HG02840 (cell line): ENCODE measurements around the gene TTLL12.

Source experiments
- ATAC-seq: cut with Tn5 transposase; IDR thresholded peaks from one replicate; pipeline ENCODE4 v1.9.1; 2021; ENCODE audit warnings: mild to moderate bottlenecking, moderate library complexity, moderate number of reproducible peaks; ENCODE audit not compliant: unreplicated experiment, low FRiP score

The TTLL12 gene

DNA sequence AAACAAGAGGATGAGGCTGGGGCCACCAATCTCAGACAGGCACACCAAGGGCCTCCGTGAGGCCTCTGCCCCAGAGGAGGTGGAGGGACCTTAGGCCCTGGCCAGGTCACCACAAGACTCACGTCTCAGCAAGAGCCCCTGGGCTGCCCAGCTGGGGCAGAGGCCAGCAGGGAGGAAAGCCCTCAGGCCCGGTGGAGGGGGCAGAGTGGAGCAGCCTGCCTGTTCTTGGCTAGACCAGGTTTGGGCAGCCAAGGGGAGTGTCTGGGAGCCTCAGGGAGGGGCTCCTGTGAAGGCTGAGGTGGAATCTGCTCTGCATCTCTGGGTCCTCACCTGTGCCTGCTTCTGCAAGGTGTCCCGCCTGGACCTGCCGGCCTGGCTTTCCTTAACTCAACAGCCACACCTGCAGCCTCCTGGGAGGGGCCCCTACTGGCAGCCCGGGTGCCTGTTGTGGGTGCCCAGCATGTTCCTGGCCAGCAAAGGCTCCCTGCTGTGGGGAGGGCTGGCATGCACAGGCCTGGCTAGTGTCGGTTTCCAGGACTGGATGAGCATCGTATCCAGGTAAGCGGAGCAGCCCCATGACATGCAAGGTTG lies 11.9 kb downstream of the TTLL12 start:
- no peak for ATAC-seq

DNA sequence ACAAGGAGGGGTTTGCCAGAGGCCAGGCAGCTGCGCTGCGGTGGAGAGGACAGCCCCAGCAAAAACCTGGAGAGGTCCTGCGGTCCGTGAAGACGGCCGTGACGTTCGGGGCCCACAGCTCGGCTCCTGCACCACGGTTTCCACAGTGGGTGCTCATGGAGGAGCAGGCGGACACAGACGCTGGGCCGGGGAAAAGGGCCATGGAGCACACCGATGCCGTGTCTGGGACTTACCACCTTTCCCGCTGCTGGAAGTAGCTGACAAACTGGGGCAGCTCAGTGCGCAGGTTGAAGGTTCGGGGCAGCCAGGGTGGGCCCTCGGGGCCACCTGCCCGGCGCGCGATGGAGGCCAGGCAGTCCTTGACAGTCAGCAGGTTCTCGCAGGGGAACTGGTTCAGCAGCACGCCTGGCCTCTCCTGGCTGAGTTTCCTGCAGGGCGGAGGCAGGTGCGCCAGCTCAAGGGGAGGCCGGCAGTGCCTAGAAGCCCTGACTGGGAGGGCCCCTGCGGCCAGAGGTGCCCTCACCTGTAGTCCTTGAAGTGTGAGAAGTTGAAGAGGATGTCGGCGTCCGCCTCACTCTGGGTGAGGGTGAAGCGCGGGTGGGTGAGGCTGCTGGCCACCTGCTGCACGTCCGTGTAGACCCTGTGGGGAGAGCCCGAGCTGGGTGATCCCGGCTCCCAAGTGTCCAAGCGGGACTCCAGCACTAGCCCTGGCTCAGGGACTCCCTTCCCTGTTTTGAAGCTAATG lies 12.8 kb downstream of the TTLL12 start:
- no peak for ATAC-seq

DNA sequence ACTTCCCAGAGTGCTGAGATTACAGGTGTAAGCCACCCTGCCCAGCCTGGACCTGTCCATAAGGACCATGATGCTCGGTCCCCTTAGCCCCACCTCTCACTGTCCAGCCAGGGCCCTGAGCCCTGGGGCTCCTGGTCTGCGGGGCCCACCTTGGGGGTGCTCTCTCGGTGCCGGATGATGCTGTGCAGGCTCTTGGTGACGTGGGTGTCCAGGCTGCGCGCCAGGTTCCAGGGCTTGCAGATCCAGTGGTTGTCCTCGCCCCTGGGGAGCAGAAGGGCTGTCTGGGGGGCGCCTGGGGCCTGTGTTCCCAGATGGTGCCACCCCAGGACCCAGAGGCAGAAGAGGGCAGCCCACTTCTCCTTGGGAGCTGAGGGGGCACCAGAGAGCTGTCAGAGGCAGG lies 13.4 kb downstream of the TTLL12 start:
- ATAC-seq: no peak

DNA sequence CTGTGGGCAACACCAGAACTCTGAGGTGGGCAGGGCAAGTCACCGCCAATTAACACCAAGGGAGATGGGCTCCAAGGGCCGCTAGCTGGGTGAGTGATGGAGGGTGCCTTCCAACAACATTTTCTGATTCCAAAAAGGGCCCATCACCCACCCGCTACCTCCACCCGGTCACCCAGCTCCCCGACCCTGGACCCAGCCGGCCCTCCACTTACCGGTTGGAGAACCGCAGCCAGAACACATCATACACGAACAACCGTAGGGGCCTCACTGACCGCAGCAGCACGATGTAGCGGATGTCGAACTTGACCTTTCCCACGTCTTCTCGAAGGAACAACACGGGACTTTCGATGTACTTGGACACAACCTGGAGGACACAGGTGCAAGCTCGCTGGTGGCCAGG lies 14.7 kb downstream of the TTLL12 start:
- no peak for ATAC-seq

DNA sequence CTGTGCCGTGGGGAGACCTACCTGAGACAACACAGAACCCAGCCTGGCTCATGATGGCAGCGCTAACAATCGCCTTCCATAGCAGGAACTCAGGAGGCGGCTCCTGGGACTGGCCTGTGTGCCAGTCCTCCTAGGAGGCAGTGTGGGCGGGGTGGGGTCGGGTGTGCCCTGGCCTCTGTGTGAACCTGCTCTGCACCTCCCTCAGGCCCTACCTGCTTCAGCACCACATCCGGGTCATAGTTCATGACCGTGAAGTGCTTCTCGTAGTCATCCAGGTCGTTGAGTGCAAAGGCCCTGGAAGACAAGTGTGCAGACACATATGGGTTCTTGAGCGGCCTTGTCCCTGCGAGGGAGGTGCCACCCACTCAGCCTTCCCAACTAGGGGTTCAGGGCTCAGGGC lies 15.3 kb downstream of the TTLL12 start:
- ATAC-seq: no peak

DNA sequence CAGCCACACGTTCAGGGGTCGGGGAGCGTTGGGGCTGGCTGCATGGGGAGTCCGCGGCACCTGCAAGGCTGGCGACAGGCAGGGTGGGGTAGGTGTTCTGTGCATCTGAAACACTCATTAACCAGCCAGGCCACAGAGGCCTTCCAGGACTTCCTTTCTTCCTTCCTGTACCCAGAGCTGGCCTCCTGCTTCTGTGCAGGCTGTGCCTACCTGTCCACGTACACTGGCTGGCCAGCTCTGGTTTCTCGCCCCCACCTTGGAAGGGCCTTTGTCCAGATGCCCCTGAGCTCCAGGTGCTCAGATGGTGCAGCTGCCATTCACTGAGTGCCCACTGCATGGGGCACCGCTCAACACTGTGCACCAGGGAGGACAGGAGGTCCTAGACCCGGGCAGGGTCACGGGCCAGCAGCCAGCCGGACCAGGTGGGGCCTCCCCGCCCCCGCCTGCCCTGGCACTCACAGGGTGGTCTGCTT lies 15.9 kb downstream of the TTLL12 start:
- no peak for ATAC-seq

DNA sequence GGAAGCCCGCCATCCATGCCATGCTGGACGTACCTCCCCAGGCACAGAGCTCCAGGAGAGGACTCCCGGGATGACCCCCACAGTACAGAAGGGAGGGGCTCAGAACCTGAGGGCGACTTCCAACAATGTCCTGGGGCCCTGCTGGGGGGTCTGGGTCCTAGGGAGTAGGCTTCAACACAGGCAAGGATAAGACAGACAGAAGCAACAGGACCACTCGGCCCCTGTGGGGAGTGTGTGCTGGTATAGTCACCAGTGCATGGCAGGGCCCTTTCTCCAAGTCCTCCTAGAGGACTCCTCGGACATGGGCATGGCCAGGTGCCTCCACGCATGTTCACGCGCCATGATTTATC lies 16.8 kb downstream of the TTLL12 start:
- no peak for ATAC-seq

DNA sequence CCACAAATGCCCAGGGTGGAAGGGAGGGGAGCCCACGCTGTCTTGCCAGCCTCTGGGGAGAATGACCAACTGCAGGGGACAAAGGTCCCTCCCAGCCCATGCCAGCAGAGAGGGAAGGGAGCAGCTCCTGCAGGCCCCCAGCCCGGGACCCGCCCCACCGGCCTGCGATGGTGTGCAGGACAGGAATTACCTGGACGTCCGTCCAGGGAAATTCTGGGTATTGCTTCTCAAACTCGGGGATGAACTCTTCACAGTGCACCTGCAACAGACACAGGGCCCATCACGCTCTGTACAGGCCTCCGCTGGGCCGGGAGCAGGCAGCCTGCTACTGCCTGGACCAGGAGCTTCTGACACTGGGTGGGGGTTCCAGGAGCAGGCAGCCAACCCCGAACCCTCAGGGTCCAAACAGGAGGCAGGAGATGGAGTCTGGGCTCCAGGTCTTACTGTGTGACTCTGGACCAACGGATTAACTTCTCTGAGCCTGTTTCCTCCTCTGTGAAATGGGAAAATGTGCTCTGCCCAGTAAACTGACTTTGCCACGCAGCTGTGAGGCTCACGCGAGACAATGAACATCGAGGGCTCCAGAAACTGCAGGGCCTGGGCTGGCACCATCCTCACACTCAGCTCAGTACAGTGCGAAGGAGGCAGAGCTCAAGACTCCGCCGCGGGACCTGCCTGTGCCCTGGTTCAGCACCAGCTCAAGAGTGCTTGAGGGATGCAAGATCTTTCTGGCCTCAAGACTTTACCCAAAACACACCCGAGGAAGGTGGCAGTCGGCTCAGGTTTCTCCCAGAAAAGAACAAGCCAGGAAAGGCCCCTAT lies 17.4 kb downstream of the TTLL12 start:
- no peak for ATAC-seq

DNA sequence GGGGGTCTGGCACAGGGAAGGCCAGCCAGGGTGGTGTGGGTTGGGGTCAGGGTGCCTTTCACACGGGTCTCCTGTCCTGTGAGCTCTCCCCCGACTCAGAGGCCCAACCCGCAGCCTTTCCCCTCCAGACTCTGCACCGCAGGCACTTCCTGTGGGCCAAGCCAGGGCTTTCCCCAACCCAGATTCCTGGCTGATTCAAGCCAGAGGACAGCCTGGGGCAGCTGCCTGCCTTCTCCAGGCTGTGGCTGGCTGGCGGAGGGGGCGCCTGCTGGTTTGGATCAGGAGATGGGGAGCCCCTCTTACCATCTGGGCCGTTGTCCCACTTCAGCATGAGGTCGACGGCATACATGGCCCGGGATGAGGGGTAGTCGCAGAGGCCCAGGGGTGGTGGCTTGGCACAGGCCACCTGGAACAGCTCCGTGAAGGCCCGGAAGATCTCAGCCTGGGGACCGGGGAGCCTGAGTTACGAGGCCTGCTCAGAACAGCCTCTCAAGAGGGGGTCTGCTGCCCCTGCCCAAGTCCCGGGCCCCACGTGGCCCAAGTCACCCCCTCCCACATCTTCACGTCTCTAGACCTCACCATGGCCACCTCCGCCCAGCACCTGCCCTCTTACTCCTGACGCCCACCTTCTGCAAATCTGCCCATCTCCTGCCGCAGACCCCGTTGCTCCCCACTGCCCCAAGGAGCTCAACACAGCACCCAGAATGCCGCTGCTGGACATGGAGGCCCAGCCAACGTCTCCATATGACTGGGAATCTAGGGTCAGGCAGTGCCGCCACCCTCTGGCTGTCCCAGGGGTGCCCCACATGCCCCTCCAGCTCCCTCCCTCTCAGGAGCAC lies 18.2 kb downstream of the TTLL12 start:
- no peak for ATAC-seq

DNA sequence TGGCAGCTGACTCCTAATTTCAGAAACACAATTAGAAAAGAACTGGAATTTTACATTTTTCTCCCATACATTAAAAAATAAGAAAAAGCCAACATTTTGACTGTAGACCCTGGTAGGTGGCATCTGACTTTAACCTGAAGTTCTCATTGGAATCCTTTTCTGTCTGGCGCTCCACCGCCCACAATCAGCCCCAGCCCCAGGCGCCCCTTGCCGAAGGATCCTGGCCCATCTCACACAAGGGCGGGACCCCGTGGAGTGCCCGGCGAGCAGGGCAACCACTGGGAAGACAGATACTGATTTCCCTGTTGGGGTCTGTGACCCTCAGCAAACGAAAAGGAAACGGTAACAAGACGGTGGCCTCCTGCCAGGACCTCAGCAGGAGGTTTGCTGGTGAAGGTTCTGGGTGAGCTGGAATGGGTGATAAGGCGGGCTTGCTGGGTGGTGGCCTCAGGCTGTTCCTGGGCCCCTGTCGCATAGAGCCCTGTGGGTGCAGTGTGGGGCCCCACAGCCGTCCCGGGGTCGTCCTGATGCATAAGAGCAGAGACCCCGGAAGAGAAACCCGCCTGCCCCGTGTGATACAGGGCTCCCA lies 19.8 kb downstream of the TTLL12 start:
- ATAC-seq: no peak

DNA sequence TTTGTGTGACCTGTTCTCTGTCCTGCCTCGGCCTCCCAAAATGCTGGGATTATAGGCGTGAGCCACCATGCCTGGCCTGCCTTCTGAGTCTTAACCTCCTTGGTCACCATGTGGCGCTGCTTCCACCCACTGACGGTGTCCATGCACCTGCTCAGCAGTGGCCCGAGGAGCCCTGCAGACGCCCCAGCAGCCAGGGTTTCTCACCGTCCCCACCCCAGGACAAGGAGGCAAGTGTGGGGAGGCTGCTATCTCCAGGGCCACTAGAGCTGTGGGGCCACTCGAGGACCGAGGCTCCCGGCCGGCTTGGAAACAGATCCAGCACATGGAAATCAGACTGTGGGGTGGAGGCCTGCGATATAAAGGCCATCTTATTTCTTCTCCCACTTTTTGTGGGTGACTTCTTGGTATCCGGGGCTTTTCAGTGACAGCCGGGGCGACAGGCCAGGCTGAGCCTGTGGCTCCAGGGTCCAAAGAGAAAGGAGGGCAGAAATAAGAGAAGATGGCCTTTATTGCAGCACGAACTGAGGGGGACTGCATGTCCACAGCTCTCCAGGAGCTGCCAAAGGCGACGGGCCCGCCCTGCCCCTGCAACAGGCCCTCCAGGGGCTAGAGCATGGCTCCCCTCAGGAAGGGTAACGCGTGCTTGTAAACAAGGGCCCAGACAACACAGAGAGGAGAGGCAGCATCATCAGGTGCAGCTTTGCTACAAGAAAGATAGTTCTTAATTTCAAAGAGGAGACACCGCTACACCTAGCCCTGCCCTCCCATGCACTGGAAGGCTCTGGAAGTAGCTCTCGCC lies 20.6 kb downstream of the TTLL12 start:
- no peak for ATAC-seq

DNA sequence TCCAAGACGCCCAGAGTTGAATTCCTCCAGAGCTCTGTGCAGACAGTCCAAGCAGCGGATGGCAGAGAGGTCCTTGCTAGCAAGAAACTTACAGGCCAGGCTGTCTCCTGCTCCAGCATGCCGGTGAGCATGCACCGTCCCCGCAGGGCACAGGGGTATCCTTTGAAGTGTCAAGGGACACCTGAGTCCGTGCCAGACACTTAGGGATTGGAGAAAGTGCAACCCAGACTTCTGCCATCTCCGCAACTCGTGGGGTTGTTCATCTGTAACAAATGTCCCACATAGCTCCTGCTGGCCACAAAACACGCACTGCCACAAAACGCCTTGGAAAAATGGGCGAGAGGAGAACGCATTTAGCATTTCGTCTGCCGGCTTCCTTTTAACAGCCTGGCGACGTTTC lies 22.3 kb downstream of the TTLL12 start:
- no peak for ATAC-seq

DNA sequence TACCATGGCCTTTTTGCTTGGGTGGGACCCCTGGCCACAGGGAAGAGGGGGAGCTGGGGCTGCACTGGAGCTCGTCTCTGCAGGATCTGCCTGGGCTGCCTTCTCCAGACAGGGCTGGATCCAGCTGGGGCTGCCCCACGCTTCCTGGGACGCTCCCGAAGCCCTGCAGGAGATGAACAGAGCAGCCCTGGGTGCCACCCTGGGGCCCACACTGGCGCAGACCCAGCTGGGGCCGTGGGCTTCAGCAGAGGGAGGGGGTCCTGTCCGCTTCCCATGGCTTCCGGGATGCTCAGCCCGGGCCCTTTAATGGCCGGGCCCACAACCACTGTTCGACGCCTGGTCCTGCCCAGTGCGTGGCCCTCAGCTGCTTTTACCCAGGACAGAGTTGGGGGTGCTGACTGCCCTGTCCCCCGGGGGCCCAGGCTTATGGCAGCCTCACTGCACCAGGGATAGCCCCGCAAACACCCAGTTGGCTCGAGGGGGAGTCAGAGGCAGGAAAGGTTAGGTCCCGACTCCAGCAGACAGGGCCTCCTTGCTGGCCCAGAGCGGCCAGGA lies 23.6 kb downstream of the TTLL12 start:
- ATAC-seq: no peak

DNA sequence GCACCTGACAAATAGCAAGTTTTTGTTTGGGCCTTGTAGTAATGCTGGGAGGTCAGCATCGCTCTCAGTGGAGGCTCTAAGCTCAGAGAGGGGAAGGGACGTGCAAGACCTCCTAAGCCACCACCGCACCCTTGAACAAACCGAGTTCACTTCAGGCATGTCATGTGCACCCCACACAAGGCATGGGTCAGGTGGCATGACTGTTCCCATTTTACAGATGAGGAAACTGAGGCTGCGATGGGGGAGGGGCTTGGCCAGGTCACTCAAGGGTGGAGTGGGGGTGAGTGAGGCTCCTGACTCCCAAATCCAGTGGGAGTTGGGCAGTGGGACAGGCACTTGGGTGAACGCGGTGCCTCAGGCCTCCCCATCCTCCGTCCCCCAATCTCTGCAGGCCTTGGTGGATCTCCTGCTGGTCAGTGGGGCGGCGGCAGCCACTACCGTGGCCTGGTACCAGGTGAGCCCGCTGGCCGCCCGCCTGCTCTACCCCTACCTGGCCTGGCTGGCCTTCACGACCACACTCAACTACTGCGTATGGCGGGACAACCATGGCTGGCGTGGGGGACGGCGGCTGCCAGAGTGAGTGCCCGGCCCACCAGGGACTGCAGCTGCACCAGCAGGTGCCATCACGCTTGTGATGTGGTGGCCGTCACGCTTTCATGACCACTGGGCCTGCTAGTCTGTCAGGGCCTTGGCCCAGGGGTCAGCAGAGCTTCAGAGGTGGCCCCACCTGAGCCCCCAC lies 24.4 kb downstream of the TTLL12 start:
- no peak for ATAC-seq

DNA sequence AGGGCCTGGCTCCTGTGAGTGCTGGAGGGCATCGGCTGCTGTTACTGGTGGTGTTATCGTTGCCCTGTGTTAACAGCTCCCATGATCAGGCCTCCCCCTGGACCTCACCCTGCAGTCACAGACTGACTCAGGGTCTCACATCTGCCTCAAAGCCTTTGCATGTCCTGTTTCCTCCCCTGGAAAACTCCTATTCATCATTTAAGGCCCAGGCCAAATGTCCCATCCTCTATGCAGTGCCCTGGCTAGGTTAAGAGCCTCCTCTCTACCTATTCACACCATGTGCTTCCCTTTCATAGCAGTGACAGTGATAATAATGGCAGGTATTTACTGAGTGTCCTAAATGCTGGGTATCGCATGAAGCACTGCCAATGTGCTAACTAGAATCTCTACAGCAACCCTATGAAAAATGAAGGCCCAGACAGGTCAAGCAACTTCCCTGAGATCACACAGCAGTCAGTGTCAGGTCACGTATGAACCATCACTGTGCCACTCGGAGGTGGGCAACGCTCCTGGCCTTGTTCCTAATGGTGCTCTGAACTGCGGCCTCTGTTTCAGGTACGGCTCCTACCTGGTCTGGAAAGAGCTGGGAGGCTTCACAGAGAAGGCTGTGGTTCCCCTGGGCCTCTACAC lies 26.3 kb downstream of the TTLL12 start:
- ATAC-seq: no peak

DNA sequence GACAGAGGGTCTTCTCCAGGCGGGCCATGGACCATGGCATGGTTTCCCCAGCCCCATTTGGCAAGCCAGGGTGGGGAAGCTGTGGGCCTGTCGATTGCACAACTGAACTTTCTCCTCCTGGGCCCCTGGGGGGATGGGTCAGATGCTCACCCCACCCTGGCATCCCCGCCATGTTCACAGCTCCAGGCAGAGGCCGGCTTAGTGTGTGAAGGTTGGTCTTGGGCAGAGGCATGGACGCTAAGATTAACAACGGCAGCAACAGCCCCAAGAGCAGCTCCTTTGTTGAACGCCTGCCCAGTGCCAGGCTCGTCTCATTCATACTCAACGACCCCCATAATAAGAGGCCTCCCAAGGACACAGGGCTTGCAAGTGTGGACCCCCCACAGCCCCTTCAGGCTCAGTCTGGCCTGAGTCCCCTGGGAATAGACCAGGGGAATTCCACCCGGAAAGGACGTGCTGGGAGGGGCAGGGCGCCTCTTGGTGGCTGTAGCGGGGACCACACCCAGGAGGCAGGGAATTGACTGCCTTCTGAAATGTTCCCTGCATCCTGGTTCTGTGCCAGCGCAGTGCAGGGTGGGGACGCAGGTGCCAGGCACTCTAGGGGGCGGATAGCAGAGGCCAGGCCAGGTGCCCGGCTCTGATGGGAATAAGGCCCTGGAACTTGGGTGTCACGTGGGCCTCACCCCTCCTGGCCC lies 27.3 kb downstream of the TTLL12 start:
- no peak for ATAC-seq

DNA sequence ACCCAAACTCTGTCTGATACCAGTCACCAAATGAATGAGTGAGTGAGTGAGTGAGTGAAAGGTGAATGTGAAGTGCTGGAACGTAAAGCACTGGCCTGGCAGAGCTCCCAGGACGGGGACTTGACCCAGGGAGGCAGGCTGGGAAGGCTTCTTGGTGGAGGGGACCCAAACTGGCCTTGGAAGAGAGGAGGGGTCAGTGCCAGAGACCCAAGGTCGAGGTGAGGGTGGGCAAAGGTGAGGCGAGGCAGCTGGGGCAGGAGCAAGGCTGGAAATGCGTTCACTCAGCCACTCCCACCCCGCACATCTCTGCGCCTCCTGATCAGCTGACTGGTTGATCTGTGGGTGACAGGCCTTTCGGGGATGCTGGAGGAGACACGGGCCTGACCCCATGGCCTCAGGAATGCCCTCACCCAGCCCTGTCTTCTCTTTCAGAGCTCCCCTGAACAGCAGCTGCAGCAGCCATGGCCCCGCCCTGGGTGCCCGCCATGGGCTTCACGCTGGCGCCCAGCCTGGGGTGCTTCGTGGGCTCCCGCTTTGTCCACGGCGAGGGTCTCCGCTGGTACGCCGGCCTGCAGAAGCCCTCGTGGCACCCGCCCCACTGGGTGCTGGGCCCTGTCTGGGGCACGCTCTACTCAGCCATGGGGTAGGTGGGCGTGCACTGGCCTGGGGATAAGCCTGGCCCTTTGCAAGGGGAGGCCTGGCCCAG lies 28.0 kb downstream of the TTLL12 start:
- no peak for ATAC-seq
